Amniotic stem cell (primary cell): ENCODE measurements around the gene CDK13.
"Not testable (repeated sequence)": the region's sequence is repeated elsewhere in the genome, so short reads cannot be mapped to it uniquely, and the experiment has no call there.

Experiments used
- DNase-seq: peaks from one replicate; lab custom pipeline; 2025; lab: John Stamatoyannopoulos, UW

The CDK13 gene

GRCh38 chr7:40098810-40099209, 148.8 kb downstream of the CDK13 start:
- no peak for DNase-seq

DNA sequence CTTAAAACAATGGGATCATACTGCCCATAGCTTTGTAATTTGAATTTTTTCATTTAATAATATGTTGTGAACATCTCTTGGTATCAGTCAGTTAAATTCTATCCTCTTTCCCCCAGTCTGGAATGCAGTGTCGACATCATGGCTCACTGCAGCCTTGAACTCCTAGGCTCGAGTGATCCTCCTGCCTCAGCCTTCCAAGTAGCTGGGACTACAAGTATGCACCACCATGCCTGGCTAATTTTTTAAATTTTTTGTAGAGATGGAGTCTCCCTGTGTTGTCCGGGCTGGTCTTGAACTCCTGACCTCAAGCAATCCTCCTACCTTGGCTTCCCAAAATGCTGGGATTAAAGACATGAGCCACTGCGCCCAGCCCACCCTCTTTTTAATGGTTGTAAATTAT, 149.8 kb downstream of the CDK13 start:
- DNase-seq: no peak

DNA sequence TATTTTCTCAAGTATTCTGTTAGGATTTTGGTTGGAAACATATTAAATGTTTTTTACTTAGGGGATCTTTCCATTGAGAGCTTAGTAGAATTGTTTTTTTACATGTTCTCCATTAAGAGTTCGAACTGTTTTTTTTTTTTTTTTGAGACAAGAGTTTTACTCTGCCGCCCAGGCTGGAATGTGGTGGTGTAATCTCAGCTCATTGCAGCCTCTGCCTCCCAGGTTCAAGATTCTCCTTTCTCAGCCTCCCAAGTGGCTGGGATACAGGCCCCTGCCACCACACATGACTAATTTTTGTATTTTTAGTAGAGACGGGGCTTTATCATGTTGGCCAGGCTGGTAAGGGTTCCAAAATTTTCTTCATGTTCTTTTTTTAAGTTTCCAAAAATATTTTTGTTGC, 151.1 kb downstream of the CDK13 start:
- no peak for DNase-seq

DNA sequence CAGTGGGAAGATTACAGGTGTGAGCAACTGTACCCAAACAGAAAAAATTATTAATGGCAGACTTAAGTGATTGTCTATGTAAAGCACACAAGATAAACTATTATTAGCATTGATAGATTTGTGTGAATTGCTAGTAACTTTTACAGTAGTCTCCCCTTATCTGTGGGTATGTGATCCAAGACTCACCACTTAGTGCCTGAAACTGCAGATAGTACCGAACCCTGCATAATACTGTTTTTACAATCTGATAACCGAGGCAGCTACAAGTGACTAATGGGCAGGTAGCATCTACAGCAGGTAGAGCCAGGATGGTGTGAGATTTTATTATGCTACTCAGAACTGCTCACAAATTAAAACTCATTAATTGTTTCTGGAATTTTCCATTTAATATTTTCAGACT, 152.8 kb downstream of the CDK13 start:
- no peak for DNase-seq

DNA sequence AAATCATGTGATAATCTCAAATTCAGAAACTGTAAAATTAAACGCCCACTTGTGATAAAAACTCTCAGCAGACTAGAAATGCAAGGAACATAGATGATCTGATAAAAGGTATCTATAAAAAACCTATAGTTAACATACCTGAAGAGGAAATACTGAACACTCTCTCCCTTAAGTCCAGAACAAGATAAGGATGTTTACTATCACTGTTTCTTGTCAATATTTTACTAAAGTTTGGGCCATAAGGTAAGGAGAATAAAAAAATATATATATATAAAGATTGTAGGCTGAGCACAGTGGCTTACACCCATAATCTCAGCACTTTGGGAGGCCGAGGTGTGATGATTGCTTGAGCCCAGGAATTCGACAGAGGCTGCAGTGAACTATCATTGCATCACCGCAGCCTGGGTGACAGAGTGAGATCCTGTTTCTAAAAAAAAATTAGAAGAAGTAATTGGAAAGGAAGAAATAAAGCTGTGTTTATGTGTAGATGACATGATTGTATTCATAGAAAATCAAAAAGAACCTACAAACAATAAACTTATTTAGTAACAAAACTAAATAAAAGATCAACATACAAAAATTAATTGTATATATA, 155.9 kb downstream of the CDK13 start:
- DNase-seq: no peak

- DNase-seq: no peak
These were observed 165.9 kb downstream of the CDK13 start for GRCh38 chr7:40115936-40116335.

DNA sequence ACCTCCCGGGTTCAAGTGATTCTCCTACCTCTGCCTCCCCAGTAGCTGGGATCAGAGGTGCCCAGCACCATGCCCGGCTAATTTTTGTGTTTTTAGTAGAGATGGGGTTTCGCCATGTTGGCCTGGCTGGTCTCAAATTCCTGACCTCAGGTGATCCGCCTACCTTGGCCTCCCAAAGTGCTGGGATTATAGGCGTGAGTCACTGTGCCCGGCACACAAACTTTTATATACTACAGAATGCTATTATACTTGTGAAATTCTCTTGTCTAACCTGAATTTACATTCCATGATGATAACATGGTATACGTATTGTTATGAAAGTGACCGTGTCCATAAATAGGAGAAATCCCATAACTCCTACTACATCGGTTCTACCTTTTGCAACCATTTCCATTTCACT, 167.1 kb downstream of the CDK13 start:
- DNase-seq: not testable (repeated sequence)

DNA sequence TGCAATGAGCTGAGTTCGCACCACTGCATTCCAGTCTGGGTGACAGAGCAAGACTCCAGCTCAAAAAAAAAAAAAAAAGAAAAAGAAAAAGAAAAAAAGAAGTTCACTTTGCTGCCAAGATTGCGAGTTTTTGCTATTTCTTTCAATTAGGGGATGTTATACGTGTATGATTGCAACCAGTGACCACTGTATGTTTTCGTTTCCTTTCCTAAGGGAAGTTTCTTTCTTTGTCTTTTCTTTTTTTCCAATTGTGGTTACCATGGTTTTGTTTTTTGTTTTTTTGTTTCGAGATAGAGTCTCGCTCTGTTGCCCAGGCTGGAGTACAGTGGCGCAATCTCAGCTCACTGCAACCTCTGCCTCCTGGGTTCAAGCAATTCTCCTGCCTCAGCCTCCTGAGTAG, 168.1 kb downstream of the CDK13 start:
- not testable (repeated sequence) for DNase-seq

- no peak for DNase-seq
These were observed 170.0 kb downstream of the CDK13 start for GRCh38 chr7:40120020-40120419.

GRCh38 chr7:40122100-40122939, 172.3 kb downstream of the CDK13 start:
- not testable (repeated sequence) for DNase-seq

GRCh38 chr7:40122940-40123254, 172.8 kb downstream of the CDK13 start:
- no peak for DNase-seq

DNA sequence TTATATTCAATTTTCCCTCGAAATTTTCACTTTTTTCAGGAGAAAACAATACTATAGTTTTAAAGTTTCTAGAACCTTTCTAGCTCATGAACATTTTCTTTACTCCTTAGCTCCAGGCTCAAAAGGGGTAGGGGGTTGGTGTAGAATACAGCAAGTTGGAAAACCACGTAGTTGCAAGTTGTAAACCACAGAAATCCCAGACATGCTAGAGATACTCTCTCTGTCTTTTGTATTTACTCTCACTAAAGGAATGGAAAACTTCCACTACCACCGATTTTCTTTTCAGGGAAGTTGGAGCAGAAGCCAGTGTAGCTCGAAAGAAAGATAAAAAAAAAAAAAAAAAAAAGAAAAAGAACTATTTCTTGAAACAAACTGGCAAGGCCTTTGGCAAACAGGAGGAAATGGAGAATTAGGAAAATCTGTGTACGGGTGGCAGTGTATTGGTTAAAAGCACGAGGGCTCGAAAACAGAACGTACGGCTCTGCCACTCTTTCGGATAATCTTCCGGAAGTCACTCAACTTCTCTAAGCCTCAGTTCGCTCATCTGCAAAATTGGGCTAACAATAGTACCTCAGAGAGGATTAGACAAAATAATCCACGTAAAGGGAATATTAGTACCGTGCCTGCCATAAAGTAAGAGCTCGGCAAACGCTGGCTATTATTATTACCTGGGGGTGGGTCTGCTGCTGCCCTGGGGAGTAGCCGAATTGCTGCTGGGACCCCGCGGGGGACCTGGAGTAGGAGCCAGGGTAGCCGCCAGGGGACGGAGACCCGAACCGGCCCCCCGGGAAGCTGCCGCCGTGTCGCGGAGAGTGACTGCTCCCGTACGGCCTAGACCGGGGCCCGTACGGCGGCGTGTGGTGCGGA, 183.7 kb downstream of the CDK13 start:
- DNase-seq: no peak

GRCh38 chr7:40134428-40135316, 184.6 kb downstream of the CDK13 start, which contains the start of the genes MPLKIP and SUGCT:
Gene MPLKIP (minus strand): TSS chr7:40134622. CDS start chr7:40134567, 55 bp downstream.
Gene SUGCT (plus strand): TSS chr7:40135005.
- peak; percentile 68 for DNase-seq

GRCh38 chr7:40135317-40135610, 185.2 kb downstream of the CDK13 start:
- DNase-seq: no peak

- DNase-seq: no peak
These were observed 187.5 kb downstream of the CDK13 start for GRCh38 chr7:40137563-40137962.

- DNase-seq: no peak
These were observed 188.9 kb downstream of the CDK13 start for GRCh38 chr7:40138973-40139372.

DNA sequence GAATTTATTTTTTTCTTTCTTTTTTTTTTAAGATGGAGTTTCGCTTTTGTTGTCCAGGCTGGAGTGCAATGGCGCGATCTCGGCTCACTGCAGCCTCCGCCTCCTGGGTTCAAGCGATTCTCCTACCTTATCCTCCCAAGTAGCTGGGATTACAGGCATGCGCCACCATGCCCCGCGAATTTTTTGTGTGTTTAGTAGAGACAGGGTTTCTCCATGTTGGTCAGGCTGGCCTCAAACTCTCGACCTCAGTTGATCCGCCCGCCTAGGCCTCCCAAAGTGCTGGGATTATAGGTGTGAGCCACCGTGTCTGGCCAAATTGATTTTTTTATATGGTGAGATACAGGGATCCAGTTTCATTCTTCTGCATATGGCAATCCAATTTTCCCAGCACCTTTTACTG, 189.8 kb downstream of the CDK13 start:
- not testable (repeated sequence) for DNase-seq

GRCh38 chr7:40141916-40142315, 191.9 kb downstream of the CDK13 start:
- DNase-seq: not testable (repeated sequence)

DNA sequence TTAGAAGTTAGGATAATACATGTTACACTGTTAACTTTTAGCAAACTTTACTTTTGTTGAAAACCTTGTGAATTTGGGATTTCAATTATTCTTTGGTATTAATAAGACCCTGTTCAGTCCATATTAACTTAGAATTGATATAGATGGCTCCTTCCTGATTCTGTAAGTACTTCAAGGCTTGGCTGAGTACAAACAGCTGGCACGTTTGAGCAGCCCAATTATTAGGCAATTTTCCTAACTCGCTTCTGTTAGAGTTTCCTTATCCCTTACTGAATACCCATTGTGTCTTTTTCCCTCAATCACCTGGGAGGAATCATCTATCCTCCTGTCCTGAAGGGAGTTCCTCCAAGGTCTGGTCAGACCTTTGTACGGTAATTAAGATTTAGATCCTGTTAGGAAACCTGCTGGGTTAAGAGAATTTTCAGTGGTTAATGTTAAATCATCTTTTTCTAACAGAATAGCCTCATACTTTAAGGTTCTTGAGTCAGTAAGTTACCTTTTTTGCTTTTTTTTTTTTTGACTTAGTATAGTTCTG, 195.6 kb downstream of the CDK13 start:
- not testable (repeated sequence) for DNase-seq

- no peak for DNase-seq
These were observed 197.6 kb downstream of the CDK13 start for GRCh38 chr7:40147371-40148246.

GRCh38 chr7:40148247-40148580, 198.2 kb downstream of the CDK13 start:
- DNase-seq: not testable (repeated sequence)
